Loucy (cell line): ENCODE measurements around the gene AP4B1.

Experiments used
- EZH2phosphoT487 ChIP-seq: fragments of 200-600 bp; IDR thresholded peaks from 2 replicates; pipeline ENCODE4 v1.6.1; 2018; ENCODE audit warnings: antibody characterized with exemption, mild to moderate bottlenecking, moderate library complexity, borderline replicate concordance
- TF ChIP-seq, protein P1 (sequence below): fragments of 200-600 bp; sonication (generic); conservative IDR thresholded peaks from 2 replicates; pipeline ENCODE4 v1.5.1; 2014; ENCODE audit warnings: mild to moderate bottlenecking, antibody characterized with exemption, low read length

DNA sequence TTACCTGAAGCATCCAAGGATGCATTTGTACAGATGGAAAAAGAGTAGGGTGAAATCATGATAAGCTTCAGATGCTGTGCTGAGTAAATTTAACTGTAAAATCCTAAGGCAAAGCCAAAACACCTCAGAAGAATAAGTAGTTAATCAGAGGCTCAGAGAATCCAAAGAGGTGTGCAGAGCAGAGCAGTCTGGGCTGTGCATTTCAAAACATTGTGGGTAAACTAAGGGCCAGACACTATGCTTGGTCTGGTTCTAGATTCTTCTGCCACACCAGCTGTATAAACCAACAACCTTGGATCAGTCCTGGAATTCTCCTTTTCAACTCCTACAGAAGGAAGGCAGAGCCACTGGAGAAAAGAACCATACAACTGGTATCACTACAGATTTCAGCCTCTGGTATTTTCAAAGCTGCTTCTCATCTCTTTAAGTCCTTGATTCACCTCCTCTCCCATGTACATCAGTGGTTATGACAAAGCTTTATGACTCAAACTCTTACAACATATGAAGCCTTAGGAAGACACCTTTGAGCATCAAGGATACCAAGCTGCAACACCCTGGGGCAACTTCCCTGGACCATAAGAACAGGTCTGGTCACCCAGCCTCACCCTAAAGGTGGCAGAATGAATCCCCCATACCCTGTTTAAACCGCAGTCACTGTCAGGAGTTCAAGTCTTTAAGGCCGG lies 12.9 kb upstream of the AP4B1 start:
- TF ChIP-seq, protein P1, sequence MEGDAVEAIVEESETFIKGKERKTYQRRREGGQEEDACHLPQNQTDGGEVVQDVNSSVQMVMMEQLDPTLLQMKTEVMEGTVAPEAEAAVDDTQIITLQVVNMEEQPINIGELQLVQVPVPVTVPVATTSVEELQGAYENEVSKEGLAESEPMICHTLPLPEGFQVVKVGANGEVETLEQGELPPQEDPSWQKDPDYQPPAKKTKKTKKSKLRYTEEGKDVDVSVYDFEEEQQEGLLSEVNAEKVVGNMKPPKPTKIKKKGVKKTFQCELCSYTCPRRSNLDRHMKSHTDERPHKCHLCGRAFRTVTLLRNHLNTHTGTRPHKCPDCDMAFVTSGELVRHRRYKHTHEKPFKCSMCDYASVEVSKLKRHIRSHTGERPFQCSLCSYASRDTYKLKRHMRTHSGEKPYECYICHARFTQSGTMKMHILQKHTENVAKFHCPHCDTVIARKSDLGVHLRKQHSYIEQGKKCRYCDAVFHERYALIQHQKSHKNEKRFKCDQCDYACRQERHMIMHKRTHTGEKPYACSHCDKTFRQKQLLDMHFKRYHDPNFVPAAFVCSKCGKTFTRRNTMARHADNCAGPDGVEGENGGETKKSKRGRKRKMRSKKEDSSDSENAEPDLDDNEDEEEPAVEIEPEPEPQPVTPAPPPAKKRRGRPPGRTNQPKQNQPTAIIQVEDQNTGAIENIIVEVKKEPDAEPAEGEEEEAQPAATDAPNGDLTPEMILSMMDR = no peak
- TF ChIP-seq EZH2phosphoT487 = no peak
